Lower leg skin (tissue), 4 donors: ENCODE data around the gene APOD. TPM values are rescaled to one million over a fixed set of nuclear protein-coding genes. Genes with fewer than 3 reads are reported as not detected.

Experiments
- DNase-seq, 2 donors: peaks; one replicate each; pipeline ENCODE4 v3.0.0-alpha.2; 2019; ENCODE audit warnings: low spot score in 2 of 2
- H3K4me3 ChIP-seq: fragments of 200-600 bp; sonication (generic); 2 replicates; pipeline ENCODE4 v1.5.1; 2017; ENCODE audit warnings: mild to moderate bottlenecking, low read depth; ENCODE audit not compliant: poor library complexity, severe bottlenecking
- CTCF ChIP-seq, 3 donors: fragments of 450-650 bp; IDR thresholded peaks; one replicate each; pipeline ENCODE4 v1.5.1; 2016; ENCODE audit warnings: antibody characterized with exemption in 3 of 3, mild to moderate bottlenecking in 3 of 3, moderate library complexity in 2 of 3
- POLR2A ChIP-seq, 2 donors: fragments of 450-650 bp; IDR thresholded peaks; one replicate each; pipeline ENCODE4 v1.6.1; 2016 to 2017; ENCODE audit warnings: antibody characterized with exemption in 2 of 2, mild to moderate bottlenecking in 1 of 2, moderate library complexity in 1 of 2
- WGBS, 2 donors: methylation state at CpG; one replicate each; pipeline ENCODE4 v1.1.5; 2018; 5-methylcytosine and 5-hydroxymethylcytosine counted together
- intact Hi-C: fragments of 100-400 bp; cut with DNase I; formaldehyde crosslinking; loops from one replicate; pipeline ENCODE4 v1.15.0; 2023; ENCODE audit warnings: low total_unique reads
- total RNA-seq, 4 donors: library from RNA; depleted of rRNA; stranded (reverse); fragments of >200 nt; gene quantifications; one replicate each; pipeline ENCODE4 v1.1.0, GENCODE V29; 2016

APOD gene
- total RNA-seq, 4 donors from 2014 or later = 201 to 766 (median 373) TPM

- TF ChIP-seq POLR2A (IDR thresholded peaks at IDR 0.05) = no peak
- TF ChIP-seq CTCF (IDR thresholded peaks at IDR 0.05) = no peak
- WGBS, 2 donors = 75 to 84% methylated on average over 7 of the region's 7 CpGs
- H3K4me3 ChIP-seq = no peak overlapping the region
- DNase-seq = no peak
- intact Hi-C loops = no loop called here
Observed at GRCh38 chr3:195553268-195553667, 30.5 kb downstream of the APOD start.

DNA sequence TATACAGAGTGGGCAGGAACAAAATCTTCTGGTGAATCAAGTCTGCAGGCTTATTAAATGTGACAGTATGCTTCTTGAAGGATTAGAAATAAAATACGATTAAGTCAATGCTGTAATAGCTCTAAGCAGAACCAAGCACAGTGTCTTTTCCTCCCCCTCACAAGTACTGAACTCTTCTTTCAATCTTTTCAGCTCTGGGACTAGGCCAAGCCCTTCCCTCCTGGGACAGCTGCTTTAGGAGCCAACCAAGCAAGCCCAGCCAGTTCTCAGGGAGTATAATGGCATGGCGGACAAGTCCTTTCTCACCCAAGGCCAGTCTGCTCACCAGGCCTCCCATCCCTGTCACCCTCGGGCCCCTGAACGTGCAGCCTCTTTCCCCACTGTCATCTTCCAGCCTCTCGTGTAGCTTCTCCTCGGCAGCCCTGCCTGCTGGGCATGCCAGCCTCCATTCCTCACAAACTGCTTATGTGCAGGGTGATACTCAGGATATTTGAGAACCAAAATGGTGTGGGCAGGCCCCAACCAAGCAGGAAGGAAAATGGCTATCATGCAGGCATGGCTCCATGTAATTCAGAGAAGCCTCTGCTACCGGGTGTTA lies 32.3 kb downstream of the APOD start:
- DNase-seq = no peak
- intact Hi-C loops = no loop called here
- TF ChIP-seq CTCF (IDR thresholded peaks at IDR 0.05) = no peak
- no peak for TF ChIP-seq POLR2A (IDR thresholded peaks at IDR 0.05)
- 48 to 53% methylated on average over 7 of the region's 7 CpGs for WGBS, 2 donors
- no peak overlapping the region for H3K4me3 ChIP-seq

- TF ChIP-seq POLR2A (IDR thresholded peaks at IDR 0.05) = no peak
- TF ChIP-seq CTCF (IDR thresholded peaks at IDR 0.05) = no peak
- intact Hi-C loops = no loop called here
- no peak for DNase-seq
- no peak overlapping the region for H3K4me3 ChIP-seq
- WGBS, 2 donors = 56 to 72% methylated on average over 4 of the region's 4 CpGs
Observed at GRCh38 chr3:195550723-195551122, 33.0 kb downstream of the APOD start.

DNA sequence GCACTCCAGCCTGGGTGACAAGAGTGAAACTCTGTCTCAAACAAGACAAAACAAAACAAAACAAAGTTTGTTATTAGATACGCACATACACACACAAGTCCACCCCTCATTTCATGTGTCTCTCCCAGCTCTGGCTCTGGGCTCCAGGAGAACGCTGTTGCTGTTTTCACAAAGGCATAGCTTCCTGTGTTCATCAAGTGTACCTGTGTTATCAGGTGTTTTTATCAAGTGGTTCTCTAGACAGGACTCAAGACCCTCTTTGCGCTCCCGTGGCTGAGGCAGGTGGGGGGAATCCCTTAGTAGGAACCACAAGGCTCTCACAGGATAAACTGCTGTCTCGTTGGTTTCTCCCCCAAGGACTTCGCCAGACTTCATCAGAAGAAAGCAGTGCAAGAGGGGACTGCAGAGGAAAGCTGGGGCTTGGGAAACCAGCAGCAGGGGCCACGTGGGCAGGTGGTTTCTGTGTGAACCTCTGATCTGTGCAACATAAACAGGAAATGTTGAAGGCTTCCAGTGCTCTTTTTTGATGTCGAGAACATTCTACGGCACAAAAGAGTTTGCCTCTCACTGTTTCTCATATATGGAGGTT lies 33.7 kb downstream of the APOD start:
- no peak for DNase-seq
- H3K4me3 ChIP-seq = no peak overlapping the region
- 70 to 74% methylated on average over 9 of the region's 9 CpGs for WGBS, 2 donors
- intact Hi-C loops = no loop called here
- TF ChIP-seq CTCF (IDR thresholded peaks at IDR 0.05) (no peak), POLR2A (IDR thresholded peaks at IDR 0.05) (no peak)

DNA sequence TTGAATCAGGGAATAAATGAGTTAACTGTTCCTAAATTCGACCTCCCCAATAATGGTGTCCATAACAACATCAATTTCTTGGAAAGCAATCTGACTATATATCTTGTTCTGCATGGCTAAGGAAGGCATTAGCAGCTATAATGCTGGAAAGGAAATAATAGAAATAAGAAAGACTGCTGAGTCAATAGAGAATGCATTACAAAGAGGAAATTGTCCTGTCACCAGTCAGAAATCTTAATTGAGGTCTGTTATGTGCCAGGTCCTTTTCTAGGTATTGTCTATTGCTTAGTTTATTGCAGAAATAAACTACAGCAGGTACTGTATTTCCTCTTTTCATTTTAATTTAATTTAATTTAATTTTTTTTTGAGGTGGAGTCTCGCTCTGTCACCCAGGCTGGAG lies 34.8 kb downstream of the APOD start:
- H3K4me3 ChIP-seq = no peak overlapping the region
- 45 to 63% methylated on average over 2 of the region's 2 CpGs for WGBS, 2 donors
- TF ChIP-seq CTCF (IDR thresholded peaks at IDR 0.05) (no peak), POLR2A (IDR thresholded peaks at IDR 0.05) (no peak)
- intact Hi-C loops = no loop called here
- DNase-seq = no peak

DNA sequence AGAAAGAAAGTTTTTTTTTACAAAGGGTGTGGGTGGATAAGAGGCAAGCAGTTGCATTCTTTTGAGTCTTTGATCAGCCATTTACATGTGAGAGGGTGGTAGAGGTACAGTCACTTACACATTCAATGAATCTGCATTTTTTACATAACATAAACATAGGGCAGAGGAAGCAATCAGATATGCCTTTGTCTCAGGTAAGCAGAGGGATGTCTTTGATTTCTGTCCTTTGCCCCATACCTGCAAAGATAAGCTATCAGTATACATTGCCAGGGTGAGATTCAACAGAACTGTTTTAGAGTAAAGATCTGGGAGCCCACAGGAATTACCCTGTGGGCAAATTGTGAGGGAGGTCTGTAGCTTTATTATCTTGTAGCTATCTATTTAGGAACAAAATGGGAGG lies 35.2 kb downstream of the APOD start:
- no peak for DNase-seq
- TF ChIP-seq CTCF (IDR thresholded peaks at IDR 0.05) (no peak), POLR2A (IDR thresholded peaks at IDR 0.05) (no peak)
- H3K4me3 ChIP-seq = no peak overlapping the region
- intact Hi-C loops = no loop called here
